PC-3 (cell line): ENCODE measurements around the gene TMEM132D.

Experiments used
- CTCF ChIP-seq: fragments of 300-600 bp; sonication (generic); conservative IDR thresholded peaks from 2 replicates; pipeline ENCODE4 v1.5.1; 2017; ENCODE audit warnings: antibody characterized with exemption, low read depth, mild to moderate bottlenecking, low read length
- EZH2phosphoT487 ChIP-seq: fragments of 300-600 bp; sonication (generic); IDR thresholded peaks from 2 replicates; pipeline ENCODE4 v1.6.1; 2018; ENCODE audit warnings: mild to moderate bottlenecking, antibody characterized with exemption, low read length, borderline replicate concordance

- no peak for TF ChIP-seq CTCF
- TF ChIP-seq EZH2phosphoT487 = no peak
Measured at GRCh38 chr12:129115558-129115957, 788.3 kb downstream of the TMEM132D start.
